Measurements from ENCODE around the gene DMWD.

DMWD gene

DNA sequence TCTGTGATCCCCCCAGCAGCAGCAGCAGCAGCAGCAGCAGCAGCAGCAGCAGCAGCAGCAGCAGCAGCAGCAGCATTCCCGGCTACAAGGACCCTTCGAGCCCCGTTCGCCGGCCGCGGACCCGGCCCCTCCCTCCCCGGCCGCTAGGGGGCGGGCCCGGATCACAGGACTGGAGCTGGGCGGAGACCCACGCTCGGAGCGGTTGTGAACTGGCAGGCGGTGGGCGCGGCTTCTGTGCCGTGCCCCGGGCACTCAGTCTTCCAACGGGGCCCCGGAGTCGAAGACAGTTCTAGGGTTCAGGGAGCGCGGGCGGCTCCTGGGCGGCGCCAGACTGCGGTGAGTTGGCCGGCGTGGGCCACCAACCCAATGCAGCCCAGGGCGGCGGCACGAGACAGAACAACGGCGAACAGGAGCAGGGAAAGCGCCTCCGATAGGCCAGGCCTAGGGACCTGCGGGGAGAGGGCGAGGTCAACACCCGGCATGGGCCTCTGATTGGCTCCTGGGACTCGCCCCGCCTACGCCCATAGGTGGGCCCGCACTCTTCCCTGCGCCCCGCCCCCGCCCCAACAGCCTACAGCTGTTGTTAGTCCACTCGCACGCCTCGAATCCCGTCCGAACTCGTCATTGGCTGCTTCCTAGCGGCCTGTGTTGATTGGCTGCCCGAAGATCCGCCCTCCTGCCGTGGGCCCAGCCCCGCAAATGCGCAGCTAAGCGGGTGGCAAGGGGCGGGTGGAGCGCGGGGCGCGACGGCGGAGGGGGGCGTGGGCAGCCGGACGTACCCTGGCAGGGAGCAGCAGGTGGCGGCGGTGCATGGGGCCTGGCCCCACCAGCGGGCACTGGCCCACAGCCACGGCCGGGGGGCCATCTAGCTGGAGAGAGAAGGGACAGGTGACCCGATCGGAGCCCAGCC lies 22.2 kb downstream of the DMWD start:
- peak; percentile 78 to 82 for DNase-seq (ENCODE audit: low read depth in 2 of 2)

DNA sequence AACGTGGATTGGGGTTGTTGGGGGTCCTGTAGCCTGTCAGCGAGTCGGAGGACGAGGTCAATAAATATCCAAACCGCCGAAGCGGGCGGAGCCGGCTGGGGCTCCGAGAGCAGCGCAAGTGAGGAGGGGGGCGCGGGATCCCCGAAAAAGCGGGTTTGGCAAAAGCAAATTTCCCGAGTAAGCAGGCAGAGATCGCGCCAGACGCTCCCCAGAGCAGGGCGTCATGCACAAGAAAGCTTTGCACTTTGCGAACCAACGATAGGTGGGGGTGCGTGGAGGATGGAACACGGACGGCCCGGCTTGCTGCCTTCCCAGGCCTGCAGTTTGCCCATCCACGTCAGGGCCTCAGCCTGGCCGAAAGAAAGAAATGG lies 22.8 kb downstream of the DMWD start:
- no peak for DNase-seq (ENCODE audit: low read depth in 2 of 2)

DNA sequence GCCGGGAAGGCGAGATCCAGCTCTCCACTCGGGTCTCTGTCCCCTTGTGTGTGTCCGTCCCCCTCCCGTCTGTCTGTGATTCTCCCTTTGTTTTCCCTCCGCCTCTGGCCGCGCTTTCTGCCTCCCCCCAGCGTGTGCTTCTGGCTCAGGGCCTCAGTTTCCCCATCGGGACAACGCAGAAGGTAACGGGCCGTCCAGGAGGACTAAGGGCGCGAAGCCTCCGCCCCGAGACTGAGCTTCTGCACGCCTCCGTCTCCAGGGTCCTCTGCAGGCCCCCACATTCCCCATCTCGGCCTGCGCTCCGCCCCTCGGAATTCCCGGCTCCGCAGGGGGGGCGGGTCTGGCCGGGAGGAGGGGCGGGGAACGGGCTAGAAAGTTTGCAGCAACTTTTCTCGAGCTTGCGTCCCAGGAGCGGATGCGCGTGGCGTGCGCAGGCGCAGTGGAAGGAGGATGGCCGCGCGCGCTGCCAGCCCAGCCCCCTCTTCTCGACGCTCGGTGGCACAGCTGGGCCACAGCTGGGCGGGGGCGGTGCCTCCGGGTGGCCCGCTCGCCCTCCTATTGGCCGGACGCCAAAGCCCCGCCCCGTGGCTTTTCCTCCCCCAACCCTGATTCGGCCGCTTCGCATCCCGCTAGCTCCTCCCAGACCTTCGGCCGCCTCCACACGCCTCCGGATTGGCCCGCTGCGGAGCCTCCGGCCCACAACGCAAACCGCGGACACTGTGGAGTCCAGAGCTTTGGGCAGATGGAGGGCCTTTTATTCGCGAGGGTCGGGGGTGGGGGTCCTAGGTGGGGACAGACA lies 23.5 kb downstream of the DMWD start, which contains the start of gene SIX5:
TSS of gene SIX5 (minus strand) at position 269 of the 799 bp plus-strand sequence. CDS start 408 bp downstream, outside the sequence.
- DNase-seq (ENCODE audit: low read depth in 2 of 2): peak; percentile 84 to 87

DNA sequence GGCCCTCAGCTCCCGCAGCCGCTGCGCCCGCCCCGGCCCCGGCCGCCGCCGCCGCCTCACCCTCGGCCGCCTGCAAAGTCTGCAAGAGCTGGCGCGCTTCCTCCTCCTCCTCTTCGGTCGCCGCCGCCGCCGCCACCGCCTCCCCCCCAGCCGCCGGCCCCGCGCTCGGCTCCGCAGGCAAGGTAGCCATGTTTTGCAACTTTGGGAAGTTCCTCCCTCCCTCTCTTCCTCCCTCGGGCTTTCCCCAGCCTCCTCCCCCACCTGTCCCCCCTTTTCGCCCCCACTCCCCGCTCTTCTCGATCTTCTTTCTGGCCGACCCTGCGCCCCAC lies 24.0 kb downstream of the DMWD start:
- DNase-seq (ENCODE audit: low read depth in 2 of 2): no peak

DNA sequence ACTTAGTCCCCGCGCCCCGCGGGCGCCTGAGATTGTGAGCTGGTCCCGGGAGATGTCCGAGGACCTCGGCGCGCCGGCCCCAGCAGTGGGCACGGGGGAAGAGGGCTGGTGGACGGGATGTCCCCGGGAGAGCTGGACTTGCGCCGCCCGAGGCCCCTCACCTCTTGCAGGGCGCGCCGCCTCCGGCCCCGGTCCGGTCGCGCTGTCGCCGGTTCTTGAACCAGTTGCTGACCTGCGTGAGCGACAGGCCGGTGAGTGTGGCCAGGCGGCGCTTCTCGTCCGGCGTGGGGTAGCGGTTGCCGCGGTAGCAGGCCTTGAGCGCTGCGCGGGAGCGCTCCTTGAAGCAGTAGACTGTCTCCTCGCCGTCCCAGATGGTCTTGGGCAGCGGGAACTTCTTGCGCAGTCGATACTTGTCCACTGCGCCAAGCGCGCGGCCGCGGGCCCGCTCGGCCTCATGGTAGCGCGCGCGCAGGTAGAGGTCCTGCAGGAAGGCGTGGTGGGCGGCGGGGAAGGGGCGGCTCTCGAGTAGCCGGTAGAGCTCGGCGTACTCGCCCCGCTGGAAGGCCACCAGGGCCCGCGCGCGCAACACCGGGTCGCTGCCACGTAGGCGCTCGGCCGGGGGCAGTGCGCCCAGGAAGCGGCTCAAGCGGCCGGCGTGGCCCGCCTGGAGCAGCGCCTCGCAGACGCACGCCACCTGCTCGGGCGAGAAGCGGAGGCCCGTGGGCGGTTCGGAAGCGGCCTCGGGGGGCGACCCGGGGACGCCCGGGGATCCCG lies 24.6 kb downstream of the DMWD start:
- no peak for DNase-seq (ENCODE audit: low read depth in 2 of 2)

DNA sequence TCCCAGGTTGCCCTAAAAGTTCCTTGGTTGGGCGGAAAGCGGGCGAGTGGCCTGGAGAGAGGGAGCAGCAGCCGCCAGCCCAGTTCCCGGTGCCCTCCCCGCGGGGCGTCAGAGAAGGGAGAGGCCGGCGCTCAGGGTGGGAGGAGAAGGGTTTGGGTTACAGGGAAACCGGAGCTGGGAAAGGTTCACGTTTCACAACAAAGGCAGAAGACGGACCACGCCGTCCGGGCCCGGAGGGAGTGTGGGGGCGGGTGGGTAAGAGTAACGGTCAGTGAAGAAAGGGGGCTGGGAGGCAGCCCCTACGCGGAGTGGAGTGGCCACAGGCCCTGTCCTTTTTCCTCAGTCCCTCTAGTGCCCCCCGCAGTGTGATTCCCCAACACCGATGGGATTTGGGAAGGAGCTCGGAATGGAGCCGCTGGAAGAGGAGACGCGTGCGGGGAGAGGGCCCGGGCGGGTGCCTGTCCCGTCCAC lies 25.2 kb downstream of the DMWD start:
- no peak for DNase-seq (ENCODE audit: low read depth in 2 of 2)

DNA sequence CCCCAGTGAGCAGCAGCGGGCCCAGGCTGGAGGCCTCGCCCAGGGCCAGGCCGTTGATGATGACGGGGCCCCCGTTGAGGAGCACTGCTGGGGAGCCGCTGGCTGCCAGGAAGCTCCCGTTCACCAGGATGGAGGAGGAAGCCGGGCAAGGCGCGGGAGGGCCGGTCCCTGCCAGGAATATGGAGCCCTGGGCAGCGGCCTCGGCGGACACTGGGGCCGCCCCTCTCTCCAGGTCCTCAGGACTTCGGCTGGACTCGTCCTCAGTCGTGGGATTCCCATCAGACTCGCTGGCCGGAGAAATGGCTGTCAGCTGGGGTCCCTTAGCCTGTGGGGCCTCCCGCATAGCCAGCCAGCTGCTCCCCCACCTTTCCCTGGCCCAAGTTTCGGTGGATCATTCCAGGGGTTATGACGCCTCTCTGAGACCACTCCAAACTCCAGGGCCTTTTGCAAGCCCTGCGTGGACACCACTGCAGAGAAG lies 25.7 kb downstream of the DMWD start:
- DNase-seq (ENCODE audit: low read depth in 2 of 2): no peak

DNA sequence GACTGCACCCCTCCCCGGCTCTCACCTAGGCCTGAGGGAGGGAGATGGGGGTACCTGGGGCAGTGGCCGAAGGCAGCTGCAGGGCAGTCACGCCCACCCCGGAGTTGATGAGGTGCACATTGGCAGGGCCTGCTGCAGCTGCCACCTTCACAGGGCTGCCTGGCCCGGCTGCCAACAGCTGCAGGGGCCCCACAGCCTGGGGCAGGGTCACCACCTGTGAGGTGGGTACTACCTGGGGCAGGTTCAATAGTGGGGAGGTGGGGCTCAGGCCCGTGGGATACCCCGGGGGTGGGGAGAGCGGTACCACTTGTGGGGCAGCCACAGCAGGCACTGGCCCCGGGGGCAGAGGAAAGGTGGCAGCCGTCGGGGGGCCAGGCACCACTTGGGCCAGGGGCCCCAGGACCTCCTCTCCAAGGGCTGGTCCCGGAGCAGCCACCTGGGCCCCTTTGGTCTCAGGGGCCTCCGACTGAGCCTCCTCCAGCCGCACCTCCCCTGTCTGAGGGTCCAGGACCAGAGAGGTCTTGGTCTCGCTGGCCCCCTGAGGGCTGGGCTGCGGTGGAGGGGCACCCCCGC lies 26.3 kb downstream of the DMWD start:
- DNase-seq (ENCODE audit: low read depth in 2 of 2): no peak

DNA sequence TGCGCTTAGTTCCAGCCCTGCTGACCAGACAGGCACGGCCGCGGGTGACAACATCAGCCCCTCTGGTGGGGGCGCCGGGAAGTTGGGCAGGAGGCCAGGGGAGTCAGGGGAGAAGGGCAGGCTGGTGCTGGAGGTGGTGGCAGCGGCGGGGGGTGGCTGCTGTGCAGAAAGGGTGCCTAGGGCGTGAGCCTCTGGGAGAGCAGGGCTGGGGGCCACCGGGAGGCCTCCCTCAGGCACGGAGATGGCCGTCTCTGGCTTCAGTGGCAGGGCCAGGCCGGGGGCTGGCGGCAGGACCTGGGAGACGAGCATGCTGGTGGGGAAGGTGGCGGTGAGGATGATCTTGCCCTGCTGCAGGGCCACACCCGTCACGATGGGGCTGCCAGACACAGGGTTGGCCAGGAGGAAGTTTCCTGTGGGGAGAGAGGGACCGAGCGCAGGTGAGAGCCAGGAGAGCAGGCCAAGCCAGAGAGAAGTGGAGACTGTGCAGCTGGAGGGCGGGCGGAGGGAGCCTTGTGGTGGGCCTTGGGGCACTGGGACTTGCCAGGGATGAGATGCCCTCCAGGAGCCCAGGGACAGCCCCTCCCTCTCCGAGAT lies 26.8 kb downstream of the DMWD start:
- DNase-seq (ENCODE audit: low read depth in 2 of 2): no peak

DNA sequence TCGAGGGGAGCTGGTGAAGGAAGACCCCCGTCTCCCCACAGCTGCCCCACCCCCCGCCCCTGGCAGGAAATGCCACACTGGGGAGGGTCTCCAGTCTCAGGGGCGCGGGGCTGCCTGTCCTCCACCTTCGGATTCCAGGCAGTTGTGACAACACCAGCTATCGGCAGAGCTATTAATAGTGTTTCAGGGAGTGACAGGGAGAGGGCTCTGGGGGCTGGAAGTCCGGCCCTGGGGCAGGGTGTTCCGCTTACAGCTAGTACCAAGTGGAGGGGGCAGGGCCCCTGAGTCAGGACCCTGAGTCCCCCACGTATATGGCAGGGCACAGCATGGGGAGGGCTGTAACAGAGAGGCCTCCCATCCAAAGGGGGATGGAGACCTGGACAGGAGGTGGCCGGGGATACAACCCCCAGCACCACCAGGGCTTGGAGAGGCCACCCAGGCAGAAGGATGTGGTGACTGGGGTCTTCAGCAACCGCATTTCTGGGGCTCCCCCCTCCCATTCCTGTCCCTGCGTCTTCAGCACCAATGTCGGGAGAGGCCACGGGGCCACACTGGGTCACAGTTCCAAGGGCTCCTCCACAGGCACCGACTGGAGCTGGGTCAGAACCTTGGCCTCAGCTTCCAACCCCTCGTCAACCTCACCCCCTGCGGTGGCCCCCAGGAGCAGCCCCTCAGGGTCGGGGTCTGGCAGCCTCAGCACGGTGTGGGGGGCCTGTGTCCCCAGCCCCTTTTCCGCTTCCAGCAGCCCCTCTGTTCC lies 27.5 kb downstream of the DMWD start:
- DNase-seq (ENCODE audit: low read depth in 2 of 2): no peak

DNA sequence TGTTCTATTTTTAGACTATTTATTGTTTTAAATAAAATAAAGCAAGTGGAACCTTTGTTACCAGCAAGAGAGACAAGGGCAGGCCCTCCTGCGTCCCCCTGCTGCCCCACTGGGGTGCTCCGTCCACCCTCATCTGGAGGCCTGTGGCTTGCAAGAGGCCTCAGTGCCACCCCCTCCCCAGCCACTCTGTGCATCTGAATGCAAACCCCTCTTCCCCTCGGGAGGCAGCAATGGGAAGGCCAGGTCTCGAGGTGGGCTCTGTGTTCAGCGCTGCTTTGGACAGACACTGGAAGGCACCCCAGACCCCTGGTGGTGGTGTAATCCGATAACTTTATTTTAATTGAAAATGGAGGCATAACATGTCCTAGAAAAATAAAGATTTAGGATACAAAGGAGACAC lies 28.2 kb downstream of the DMWD start:
- DNase-seq (ENCODE audit: low read depth in 2 of 2): no peak

DNA sequence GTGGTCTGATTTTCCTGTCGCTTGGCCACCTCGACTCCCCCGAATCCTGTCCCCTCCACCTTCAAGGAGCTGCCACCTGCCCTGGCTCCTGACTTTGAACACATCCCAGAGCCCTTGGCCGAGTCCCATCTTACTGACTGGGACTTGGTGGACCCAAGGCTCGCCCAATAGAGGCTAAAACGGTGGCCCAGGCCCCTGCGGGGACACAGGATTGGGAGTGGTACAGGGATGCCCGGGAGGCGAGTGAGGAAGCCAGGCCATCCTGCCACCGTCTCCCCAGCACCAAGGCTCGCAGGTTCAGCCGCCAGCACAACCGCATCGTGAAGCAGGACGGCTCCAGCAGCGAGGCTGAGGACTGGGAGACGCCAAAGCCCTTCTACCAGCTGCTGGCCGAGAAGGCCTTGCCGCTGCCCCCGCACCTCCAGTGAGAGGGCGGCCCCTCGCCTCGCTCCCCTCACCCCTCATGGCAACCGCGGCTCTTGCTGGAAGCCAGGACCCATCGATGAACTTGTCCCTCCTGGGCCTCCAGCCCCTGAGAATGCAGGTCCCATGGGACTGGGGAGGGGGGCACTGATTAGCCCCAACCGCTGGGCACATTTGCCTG lies 28.9 kb downstream of the DMWD start:
- DNase-seq (ENCODE audit: low read depth in 2 of 2): no peak

DNA sequence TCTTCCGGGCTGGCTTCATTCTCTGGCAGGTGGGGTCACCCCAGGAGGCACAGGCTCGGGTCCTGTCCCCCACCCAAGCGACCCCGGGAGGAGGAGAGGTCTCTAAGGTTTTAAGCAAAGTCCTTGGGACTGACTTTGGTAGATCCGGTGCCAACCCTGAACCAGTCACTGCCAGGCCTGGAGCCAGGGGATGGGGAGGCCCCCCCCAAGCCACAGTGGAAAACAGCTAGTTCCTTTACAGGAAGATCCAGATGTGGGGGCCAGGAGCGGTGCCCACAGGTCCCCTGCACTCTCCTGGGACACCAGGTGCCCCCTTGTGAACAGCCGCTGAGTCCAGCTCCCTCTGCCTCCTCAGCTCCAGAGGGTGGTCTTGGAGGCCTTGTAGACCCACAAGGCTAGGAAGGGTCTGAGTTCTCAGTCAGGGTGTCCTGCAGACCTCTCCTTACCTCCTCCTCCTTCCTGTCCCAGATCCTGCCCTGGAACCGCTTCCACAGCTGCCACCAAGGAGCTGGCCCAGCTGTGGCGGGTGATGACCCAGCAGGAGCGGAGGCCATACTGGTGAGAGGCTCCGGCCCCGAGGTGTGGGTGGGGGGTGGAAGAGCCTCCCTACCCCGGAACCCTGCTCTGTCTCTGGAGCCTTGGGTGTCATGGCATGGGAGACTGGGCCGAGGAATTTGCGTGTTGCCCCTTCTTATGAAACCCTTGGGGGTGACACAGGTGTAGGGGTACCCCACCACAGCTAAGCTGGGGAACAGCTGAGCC lies 29.6 kb downstream of the DMWD start:
- DNase-seq (ENCODE audit: low read depth in 2 of 2): no peak

DNA sequence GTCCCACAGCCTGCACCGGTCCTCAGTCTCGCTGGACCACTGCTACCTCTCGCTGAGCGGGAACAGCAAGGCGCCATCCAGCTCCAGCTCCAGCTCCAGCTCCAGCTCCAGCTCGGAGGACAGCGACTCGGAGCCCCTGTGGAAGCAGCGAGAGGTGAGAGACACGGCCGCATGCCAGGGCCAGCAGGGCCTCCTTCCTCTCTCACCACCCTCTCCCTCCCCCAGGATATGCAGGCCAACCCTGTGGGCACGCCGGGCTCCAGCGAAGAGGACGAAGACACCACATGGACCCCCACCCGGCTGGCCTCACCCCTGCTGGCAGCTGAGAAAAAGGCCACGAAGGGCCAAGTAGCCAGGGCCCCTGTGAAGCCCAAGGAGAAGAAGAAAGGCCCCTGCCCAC lies 30.9 kb downstream of the DMWD start:
- no peak for DNase-seq (ENCODE audit: low read depth in 2 of 2)

DNA sequence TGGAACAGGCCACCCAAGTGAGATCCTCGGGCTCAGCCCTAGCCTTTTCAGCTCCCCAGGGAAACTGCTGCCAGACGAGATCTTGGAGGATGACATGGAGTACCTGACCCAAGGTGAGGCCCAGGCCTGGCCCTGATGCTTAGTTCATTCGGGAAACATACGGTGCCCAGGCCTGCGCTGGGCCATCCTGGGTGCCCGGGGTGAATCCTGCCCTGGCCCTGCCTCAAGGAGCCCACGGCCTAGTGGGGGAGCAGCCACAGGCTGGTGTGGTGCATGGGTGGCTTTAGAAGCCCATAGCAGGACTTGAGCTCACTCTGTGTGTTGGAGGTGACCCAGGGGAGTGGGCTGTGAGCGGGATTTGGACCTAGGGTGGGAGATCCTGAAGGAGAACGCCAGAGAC lies 33.7 kb downstream of the DMWD start:
- DNase-seq (ENCODE audit: low read depth in 2 of 2): no peak

DNA sequence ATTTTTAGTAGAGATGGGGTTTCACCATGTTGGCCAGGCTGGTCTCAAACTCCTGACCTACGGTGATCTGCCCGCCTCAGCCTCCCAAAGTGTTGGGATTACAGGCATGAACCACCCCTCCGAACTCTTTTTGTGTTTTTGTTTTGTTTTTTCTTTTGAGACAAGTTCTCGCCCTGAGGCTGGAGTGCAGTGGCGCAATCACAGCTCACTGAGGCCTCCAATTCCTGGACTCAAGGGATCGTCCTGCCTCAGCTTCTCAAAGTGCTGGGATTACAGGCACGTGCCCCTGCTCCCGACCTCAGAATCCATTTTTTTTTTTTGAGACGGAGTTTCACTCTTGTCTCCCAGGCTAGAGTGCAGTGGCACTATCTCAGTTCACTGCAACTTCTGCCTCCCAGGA lies 35.0 kb downstream of the DMWD start:
- no peak for DNase-seq (ENCODE audit: low read depth in 2 of 2)

DNA sequence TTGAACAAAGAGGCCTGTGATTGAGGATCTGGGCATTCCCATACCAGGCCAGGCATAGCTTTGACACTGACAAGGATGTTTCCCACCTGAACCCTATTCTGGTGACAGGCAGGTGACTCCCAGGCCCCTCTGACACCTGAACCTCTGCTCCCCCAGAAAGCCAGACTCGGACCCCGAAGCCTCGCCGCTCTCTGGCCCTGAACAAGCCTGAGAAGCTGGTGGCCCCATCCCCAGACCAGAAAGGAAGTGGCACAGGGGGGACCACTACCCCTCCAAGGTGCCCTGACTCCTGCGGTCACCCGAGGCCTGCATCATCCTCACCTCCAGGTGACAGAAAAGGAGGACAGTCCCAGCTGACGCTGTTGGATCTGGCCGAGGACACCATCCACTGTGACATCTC lies 38.3 kb downstream of the DMWD start:
- no peak for DNase-seq (ENCODE audit: low read depth in 2 of 2)

DNA sequence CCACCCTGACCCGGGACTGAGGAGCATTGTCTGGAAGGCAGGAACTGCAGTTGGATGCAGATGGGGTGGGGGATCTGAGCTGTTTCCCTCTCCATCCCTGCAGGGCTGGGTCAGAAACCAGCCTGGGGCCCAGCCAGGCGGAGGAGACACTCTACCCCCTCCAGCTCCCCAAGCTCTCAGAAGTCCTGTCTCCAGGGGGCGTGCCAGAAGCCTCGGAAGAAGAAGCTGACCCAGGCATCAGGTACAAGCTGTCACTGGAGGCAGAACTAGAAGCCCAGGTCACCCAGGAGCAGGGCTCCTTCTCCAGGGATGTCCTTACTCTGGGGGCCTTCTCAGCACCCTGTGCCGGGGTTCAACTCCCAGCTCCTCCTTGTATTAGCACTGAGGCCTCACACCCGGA lies 39.1 kb downstream of the DMWD start:
- no peak for DNase-seq (ENCODE audit: low read depth in 2 of 2)

DNA sequence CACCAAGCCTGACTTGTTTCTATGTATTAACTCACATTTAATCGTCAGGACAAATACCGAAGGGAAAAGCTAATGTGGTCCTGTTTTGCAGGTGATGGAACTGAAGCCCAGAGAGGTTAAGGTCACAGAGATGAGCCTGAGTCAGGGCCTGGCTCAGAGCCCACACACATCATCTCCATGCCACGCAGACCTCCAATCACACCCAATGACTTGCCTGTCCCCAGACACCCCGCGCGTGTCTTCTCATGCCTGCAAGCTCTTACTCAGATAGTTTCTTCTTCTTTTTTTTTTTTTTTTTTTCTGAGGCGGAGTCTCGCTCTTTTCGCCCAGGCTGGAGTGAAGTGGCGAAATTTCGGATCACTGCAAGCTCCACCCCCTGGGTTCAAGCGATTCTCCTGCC lies 40.0 kb downstream of the DMWD start:
- DNase-seq (ENCODE audit: low read depth in 2 of 2): no peak

Data from stimulated activated CD4-positive, alpha-beta T cell treated with anti-CD3 and anti-CD28 coated beads, Interleukin-1b, Interleukin-23, amount 100 ng/mL, for 1 hour (primary cell).